GM21825 (cell line): Measurements from ENCODE around the gene CCDC50.

Source experiments
- ATAC-seq: cut with Tn5 transposase; IDR thresholded peaks from one replicate; pipeline ENCODE4 v1.9.1; 2021; ENCODE audit warnings: mild to moderate bottlenecking, moderate library complexity; ENCODE audit not compliant: unreplicated experiment

Gene CCDC50

GRCh38 chr3:191328962-191329653 lies at the start of gene CCDC50:
CCDC50 (plus strand) TSS chr3:191329394; CDS start chr3:191329675, 281 bp downstream.
- peak; percentile 69 for ATAC-seq

GRCh38 chr3:191280111-191280510 lies 49.1 kb upstream of the CCDC50 start:
- ATAC-seq, result no peak

GRCh38 chr3:191280882-191281281 lies 48.3 kb upstream of the CCDC50 start:
- ATAC-seq, result no peak

- no peak for ATAC-seq
Measured at GRCh38 chr3:191282251-191283185, 46.7 kb upstream of the CCDC50 start.

- ATAC-seq, result no peak
Measured at GRCh38 chr3:191283400-191283799, 45.8 kb upstream of the CCDC50 start.

- peak; percentile 87 for ATAC-seq
Measured at GRCh38 chr3:191290311-191291025, 38.7 kb upstream of the CCDC50 start.

GRCh38 chr3:191292243-191293015 lies 36.8 kb upstream of the CCDC50 start:
- ATAC-seq, result no peak

- no peak for ATAC-seq
Measured at GRCh38 chr3:191294291-191294690, 34.9 kb upstream of the CCDC50 start.

- peak; percentile 83 for ATAC-seq
Measured at GRCh38 chr3:191296041-191296541, 33.1 kb upstream of the CCDC50 start.

GRCh38 chr3:191298846-191299245 lies 30.3 kb upstream of the CCDC50 start:
- no peak for ATAC-seq

- ATAC-seq, result peak; percentile 31
Measured at GRCh38 chr3:191300422-191300821, 28.8 kb upstream of the CCDC50 start.

- peak; percentile 73 for ATAC-seq
Measured at GRCh38 chr3:191301017-191301416, 28.2 kb upstream of the CCDC50 start.

- no peak for ATAC-seq
Measured at GRCh38 chr3:191301782-191302411, 27.3 kb upstream of the CCDC50 start.

- ATAC-seq, result no peak
Measured at GRCh38 chr3:191302451-191302850, 26.7 kb upstream of the CCDC50 start.

GRCh38 chr3:191303596-191303995 lies 25.6 kb upstream of the CCDC50 start:
- no peak for ATAC-seq

- ATAC-seq, result no peak
Measured at GRCh38 chr3:191306428-191306827, 22.8 kb upstream of the CCDC50 start.

GRCh38 chr3:191307341-191307740 lies 21.9 kb upstream of the CCDC50 start:
- ATAC-seq, result no peak

- no peak for ATAC-seq
Measured at GRCh38 chr3:191313296-191313695, 15.9 kb upstream of the CCDC50 start.

- no peak for ATAC-seq
Measured at GRCh38 chr3:191314109-191314728, 15.0 kb upstream of the CCDC50 start.
